ENCODE data around the gene PRSS12. TPM values are rescaled to one million over a fixed set of nuclear protein-coding genes. Genes with fewer than 3 reads are reported as not detected.
"Not testable (repeated sequence)": the region's sequence is repeated elsewhere in the genome, so short reads cannot be mapped to it uniquely, and the experiment has no call there.

PRSS12 gene, protein sequence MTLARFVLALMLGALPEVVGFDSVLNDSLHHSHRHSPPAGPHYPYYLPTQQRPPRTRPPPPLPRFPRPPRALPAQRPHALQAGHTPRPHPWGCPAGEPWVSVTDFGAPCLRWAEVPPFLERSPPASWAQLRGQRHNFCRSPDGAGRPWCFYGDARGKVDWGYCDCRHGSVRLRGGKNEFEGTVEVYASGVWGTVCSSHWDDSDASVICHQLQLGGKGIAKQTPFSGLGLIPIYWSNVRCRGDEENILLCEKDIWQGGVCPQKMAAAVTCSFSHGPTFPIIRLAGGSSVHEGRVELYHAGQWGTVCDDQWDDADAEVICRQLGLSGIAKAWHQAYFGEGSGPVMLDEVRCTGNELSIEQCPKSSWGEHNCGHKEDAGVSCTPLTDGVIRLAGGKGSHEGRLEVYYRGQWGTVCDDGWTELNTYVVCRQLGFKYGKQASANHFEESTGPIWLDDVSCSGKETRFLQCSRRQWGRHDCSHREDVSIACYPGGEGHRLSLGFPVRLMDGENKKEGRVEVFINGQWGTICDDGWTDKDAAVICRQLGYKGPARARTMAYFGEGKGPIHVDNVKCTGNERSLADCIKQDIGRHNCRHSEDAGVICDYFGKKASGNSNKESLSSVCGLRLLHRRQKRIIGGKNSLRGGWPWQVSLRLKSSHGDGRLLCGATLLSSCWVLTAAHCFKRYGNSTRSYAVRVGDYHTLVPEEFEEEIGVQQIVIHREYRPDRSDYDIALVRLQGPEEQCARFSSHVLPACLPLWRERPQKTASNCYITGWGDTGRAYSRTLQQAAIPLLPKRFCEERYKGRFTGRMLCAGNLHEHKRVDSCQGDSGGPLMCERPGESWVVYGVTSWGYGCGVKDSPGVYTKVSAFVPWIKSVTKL
- total RNA-seq, result 1.1 TPM
- polyA plus RNA-seq (ENCODE audit: insufficient read depth, low read depth, low replicate concordance), result 0.54 TPM
- long read RNA-seq, donor 1, result 0 reads
- long read RNA-seq, donor 2, full-length matches to known transcripts, result 1 of 1 reads
- long read RNA-seq, donor 2, partial matches to known transcripts, result 0 of 1 reads
- long read RNA-seq, donor 2, other reads (novel, unspliced or antisense), result 0 of 1 reads
- long read RNA-seq, donor 3, result 0 reads
- long read RNA-seq, donor 4, full-length matches to known transcripts, result 1 of 1 reads
- long read RNA-seq, donor 4, partial matches to known transcripts, result 0 of 1 reads
- long read RNA-seq, donor 4, other reads (novel, unspliced or antisense), result 0 of 1 reads
- long read RNA-seq, donor 5, result 0 reads
- long read RNA-seq, donor 6, full-length matches to known transcripts, result 1 of 1 reads
- long read RNA-seq, donor 6, partial matches to known transcripts, result 0 of 1 reads
- long read RNA-seq, donor 6, other reads (novel, unspliced or antisense), result 0 of 1 reads
- long read RNA-seq, donor 7, result 0 reads
- long read RNA-seq, donor 8, full-length matches to known transcripts, result 2 of 2 reads
- long read RNA-seq, donor 8, partial matches to known transcripts, result 0 of 2 reads
- long read RNA-seq, donor 8, other reads (novel, unspliced or antisense), result 0 of 2 reads
- long read RNA-seq, donor 9, result 0 reads
- long read RNA-seq, donor 10, result 0 reads

DNA sequence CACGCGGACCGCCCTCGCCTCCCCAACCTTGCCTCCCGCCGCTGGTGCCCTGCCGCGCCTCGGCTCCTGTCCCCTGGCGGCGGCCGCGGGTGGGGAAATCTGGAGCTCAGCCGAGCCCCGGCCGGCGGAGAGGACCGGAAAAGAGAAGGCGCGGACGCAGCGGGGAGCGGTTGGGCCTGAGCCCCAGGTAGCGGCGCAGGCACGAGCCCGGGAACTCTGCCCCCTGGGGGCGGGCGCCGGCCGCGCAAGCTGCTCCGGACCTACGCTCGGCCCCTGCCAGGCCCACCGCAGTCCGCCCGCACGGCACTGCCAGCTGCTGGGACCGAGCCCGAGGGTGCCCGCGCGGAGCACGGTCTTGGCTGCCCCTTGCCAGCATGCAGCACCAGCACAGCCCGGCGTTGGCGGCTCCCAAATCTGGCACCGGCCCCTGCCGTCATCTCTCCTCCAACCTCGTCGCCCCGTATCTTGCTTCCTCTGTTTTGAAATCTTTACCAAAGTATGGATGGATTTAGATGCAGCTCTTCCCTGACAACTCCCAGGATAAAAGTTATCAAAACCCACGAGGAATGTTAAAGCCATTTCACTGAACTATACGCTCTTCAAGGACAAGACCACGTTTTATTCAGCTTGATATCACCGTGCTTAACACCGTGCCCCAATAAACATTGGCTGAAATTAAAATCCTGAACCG is at the start of gene PRSS12:
Gene PRSS12 (minus strand): TSS at position 161 of the 691 bp plus-strand sequence. CDS start 283 bp downstream, outside the sequence.
- intact Hi-C loops (cut with DNase I), result no loop called here
- H3K27me3 ChIP-seq (ENCODE audit: control insufficient read depth, insufficient read depth, low read length), result no peaks in the 10 kb centered on the region

DNA sequence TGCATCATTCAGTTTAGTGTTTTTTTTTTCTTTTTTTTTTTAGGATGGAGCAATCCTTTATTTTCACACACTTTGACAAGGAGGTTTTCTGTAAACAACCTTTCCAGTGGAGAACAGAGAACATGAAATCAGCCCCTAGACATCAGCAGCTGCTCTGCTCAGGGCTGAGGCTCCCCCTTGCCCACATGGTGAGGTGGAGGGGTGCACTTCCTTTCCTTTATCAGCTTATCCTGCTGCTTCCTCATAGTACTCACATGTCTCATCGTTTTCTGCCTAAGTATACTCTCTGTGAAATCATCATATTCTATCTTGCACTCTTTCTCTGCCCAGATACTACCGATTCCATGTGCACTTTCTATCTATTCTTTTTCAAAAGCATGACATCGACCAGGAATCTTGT is 47.6 kb upstream of the PRSS12 start:
- FAIRE-seq, result no peak

More for the DNA sequence above, at the start of gene PRSS12:
- Histone ChIP-seq H3K9me3 (ENCODE audit: control insufficient read depth in 2 of 3, insufficient read depth in 1 of 3, low read length in 3 of 3) (no peaks in the 10 kb centered on the region), H3K9ac (ENCODE audit: low read length in 3 of 3) (no peak within 1 kb of the TSS), H3K4me3 (ENCODE audit: low read length in 3 of 3) (peak within 1 kb of the TSS; percentile 23 to 53 (median 36)), H3K27ac (ENCODE audit: low read depth in 2 of 2, low read length in 2 of 2) (no peak within 1 kb of the TSS), H3K36me3 (ENCODE audit: control insufficient read depth in 2 of 3, insufficient read depth in 3 of 3, low read length in 3 of 3) (no peaks in the 10 kb centered on the region), H3K4me1 (ENCODE audit: control insufficient read depth in 2 of 3, insufficient read depth in 2 of 3, low read depth in 1 of 3, low read length in 3 of 3) (peaks cover 0 to 3% (median 0%) of the 10 kb centered on the region in 3 donors)
- FAIRE-seq (no peak), DNase-seq (peak; percentile 79 to 83 (median 83))
- TF ChIP-seq, protein P1, sequence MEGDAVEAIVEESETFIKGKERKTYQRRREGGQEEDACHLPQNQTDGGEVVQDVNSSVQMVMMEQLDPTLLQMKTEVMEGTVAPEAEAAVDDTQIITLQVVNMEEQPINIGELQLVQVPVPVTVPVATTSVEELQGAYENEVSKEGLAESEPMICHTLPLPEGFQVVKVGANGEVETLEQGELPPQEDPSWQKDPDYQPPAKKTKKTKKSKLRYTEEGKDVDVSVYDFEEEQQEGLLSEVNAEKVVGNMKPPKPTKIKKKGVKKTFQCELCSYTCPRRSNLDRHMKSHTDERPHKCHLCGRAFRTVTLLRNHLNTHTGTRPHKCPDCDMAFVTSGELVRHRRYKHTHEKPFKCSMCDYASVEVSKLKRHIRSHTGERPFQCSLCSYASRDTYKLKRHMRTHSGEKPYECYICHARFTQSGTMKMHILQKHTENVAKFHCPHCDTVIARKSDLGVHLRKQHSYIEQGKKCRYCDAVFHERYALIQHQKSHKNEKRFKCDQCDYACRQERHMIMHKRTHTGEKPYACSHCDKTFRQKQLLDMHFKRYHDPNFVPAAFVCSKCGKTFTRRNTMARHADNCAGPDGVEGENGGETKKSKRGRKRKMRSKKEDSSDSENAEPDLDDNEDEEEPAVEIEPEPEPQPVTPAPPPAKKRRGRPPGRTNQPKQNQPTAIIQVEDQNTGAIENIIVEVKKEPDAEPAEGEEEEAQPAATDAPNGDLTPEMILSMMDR (IDR thresholded peaks at IDR 0.05; ENCODE audit: borderline replicate concordance, extremely low read depth, insufficient read depth), result peak; percentile 35

DNA sequence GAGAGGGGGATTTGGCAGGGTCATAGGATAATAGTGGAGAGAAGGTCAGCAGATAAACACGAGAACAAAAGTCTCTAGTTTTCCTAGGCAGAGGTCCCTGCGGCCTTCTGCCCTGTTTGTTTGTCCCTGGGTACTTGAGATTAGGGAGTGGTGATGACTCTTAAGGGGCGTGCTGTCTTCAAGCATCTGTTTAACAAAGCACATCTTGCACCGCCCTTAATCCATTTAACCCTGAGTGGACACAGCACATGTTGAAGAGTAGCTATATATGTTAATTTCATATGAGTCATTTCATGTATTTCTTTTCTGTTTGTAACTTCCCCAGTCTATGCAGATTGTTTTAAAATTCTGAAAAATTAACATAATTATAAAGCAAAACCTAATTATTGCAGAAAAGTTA is 47.1 kb upstream of the PRSS12 start:
- H3K9me3 ChIP-seq (ENCODE audit: control insufficient read depth in 2 of 3, insufficient read depth in 1 of 3, low read length in 3 of 3); FAIRE-seq; H3K4me1 ChIP-seq (ENCODE audit: control insufficient read depth in 2 of 3, insufficient read depth in 2 of 3, low read depth in 1 of 3, low read length in 3 of 3); intact Hi-C loops (cut with DNase I); H3K27me3 ChIP-seq (ENCODE audit: control insufficient read depth, insufficient read depth, low read length); H3K9ac ChIP-seq (ENCODE audit: low read length in 3 of 3); H3K36me3 ChIP-seq (ENCODE audit: control insufficient read depth in 2 of 3, insufficient read depth in 3 of 3, low read length in 3 of 3); H3K27ac ChIP-seq (ENCODE audit: low read depth in 2 of 2, low read length in 2 of 2); H3K4me3 ChIP-seq (ENCODE audit: low read length in 3 of 3); DNase-seq: not testable (repeated sequence)

More for the DNA sequence above, 47.6 kb upstream of the PRSS12 start:
- no peaks in the 10 kb centered on the region for H3K9me3 ChIP-seq (ENCODE audit: control insufficient read depth in 2 of 3, insufficient read depth in 1 of 3, low read length in 3 of 3)
- no peak for DNase-seq
- no peak overlapping the region for H3K27ac ChIP-seq (ENCODE audit: low read depth in 2 of 2, low read length in 2 of 2)
- intact Hi-C loops (cut with DNase I), result no loop called here
- TF ChIP-seq, protein P1 (IDR thresholded peaks at IDR 0.05; ENCODE audit: borderline replicate concordance, extremely low read depth, insufficient read depth), result no peak
- H3K4me1 ChIP-seq (ENCODE audit: control insufficient read depth in 2 of 3, insufficient read depth in 2 of 3, low read depth in 1 of 3, low read length in 3 of 3), result no peaks in the 10 kb centered on the region
- H3K9ac ChIP-seq (ENCODE audit: low read length in 3 of 3), result no peak overlapping the region
- H3K27me3 ChIP-seq (ENCODE audit: control insufficient read depth, insufficient read depth, low read length), result no peaks in the 10 kb centered on the region
- H3K4me3 ChIP-seq (ENCODE audit: low read length in 3 of 3), result no peak overlapping the region
- H3K36me3 ChIP-seq (ENCODE audit: control insufficient read depth in 2 of 3, insufficient read depth in 3 of 3, low read length in 3 of 3), result no peaks in the 10 kb centered on the region

All from kidney (tissue), 22 donors.